Measurements from ENCODE around the gene TCF7.

The TCF7 gene

DNA sequence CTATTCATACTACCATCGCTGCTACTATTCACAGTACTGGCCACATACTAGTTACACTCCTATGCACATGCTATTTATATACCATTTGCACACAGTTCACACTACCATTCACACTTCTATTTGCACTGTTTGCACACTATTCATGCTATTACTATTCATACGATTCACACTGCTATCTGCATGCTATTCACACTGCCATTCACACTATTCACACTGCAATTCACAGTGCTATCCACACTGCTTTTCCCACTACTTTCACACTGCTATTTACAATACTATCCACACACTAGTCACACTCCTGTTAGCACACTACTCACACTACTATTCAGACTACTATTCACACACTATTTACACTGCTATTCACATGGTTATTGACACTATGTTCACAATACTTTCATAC is 39.4 kb upstream of the TCF7 start:
- H3K4me3 ChIP-seq (ENCODE audit: low read depth, low read length): no peak overlapping the region
- no peak for DNase-seq (ENCODE audit: low read depth)
- no peak for TF ChIP-seq CTCF (conservative IDR thresholded peaks at IDR 0.05; ENCODE audit: low read depth, low read length)

- no peak for DNase-seq (ENCODE audit: low read depth)
- no peak for TF ChIP-seq CTCF (conservative IDR thresholded peaks at IDR 0.05; ENCODE audit: low read depth, low read length)
- H3K4me3 ChIP-seq (ENCODE audit: low read depth, low read length): no peak overlapping the region
Observed at GRCh38 chr5:134077926-134078580, 36.4 kb upstream of the TCF7 start.

GRCh38 chr5:134079748-134080581 is 34.5 kb upstream of the TCF7 start:
- TF ChIP-seq CTCF (conservative IDR thresholded peaks at IDR 0.05; ENCODE audit: low read depth, low read length): no peak
- DNase-seq (ENCODE audit: low read depth): no peak
- H3K4me3 ChIP-seq (ENCODE audit: low read depth, low read length): no peak overlapping the region

GRCh38 chr5:134082264-134082992 is 32.1 kb upstream of the TCF7 start:
- no peak overlapping the region for H3K4me3 ChIP-seq (ENCODE audit: low read depth, low read length)
- no peak for TF ChIP-seq CTCF (conservative IDR thresholded peaks at IDR 0.05; ENCODE audit: low read depth, low read length)
- no peak for DNase-seq (ENCODE audit: low read depth)

- TF ChIP-seq CTCF (conservative IDR thresholded peaks at IDR 0.05; ENCODE audit: low read depth, low read length): no peak
- H3K4me3 ChIP-seq (ENCODE audit: low read depth, low read length): no peak overlapping the region
- no peak for DNase-seq (ENCODE audit: low read depth)
Observed at GRCh38 chr5:134083517-134083916, 31.0 kb upstream of the TCF7 start.

DNA sequence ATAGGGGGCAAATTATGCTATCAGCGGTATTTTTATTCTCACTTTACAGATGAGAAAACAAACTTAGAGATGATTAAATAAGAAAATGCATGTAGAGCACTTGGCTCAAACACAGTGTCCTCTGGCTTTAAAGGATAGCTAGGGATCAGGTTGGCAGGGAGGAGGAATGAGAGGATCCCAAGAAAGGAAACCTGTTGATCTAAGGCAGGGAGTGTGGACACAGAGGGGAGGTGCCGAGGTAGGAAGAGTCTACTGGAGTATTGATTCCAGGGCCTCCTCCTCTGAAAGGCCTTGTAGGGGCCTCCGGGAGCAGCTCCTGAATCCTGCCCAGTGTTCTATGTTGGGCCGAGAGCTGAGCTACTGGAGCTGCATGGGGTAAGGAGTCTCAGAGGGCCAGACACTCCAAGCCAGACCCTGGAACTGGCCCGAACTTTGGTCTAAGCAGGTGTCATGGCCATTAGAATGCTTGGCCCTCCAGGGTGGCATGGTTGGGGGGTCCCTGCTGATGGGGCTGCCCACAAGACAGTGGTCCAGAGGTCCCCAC is 30.4 kb upstream of the TCF7 start:
- DNase-seq (ENCODE audit: low read depth): no peak
- H3K4me3 ChIP-seq (ENCODE audit: low read depth, low read length): no peak overlapping the region
- TF ChIP-seq CTCF (conservative IDR thresholded peaks at IDR 0.05; ENCODE audit: low read depth, low read length): no peak

All from choroid plexus epithelial cell (primary cell).